Loucy (cell line): ENCODE measurements around the gene BCKDHA.

ENCODE experiments used
- EZH2phosphoT487 ChIP-seq: fragments of 200-600 bp; IDR thresholded peaks from 2 replicates; pipeline ENCODE4 v1.6.1; 2018; ENCODE audit warnings: antibody characterized with exemption, mild to moderate bottlenecking, moderate library complexity, borderline replicate concordance
- TF ChIP-seq, protein P1 (sequence below): fragments of 200-600 bp; sonication (generic); conservative IDR thresholded peaks from 2 replicates; pipeline ENCODE4 v1.5.1; 2014; ENCODE audit warnings: mild to moderate bottlenecking, antibody characterized with exemption, low read length

GRCh38 chr19:41397086-41398049, at the start of gene BCKDHA, which contains the start of gene EXOSC5:
- TF ChIP-seq, protein P1, sequence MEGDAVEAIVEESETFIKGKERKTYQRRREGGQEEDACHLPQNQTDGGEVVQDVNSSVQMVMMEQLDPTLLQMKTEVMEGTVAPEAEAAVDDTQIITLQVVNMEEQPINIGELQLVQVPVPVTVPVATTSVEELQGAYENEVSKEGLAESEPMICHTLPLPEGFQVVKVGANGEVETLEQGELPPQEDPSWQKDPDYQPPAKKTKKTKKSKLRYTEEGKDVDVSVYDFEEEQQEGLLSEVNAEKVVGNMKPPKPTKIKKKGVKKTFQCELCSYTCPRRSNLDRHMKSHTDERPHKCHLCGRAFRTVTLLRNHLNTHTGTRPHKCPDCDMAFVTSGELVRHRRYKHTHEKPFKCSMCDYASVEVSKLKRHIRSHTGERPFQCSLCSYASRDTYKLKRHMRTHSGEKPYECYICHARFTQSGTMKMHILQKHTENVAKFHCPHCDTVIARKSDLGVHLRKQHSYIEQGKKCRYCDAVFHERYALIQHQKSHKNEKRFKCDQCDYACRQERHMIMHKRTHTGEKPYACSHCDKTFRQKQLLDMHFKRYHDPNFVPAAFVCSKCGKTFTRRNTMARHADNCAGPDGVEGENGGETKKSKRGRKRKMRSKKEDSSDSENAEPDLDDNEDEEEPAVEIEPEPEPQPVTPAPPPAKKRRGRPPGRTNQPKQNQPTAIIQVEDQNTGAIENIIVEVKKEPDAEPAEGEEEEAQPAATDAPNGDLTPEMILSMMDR = no peak
- TF ChIP-seq EZH2phosphoT487 = no peak
